ENCODE data around the gene MADD. TPM values are rescaled to one million over a fixed set of nuclear protein-coding genes. Genes with fewer than 3 reads are reported as not detected.

The MADD gene
- total RNA-seq, 1 experiment from 2014 or later: 41.0 TPM

GRCh38 chr11:47278769-47279168 lies 8.8 kb downstream of the MADD start:
- Histone ChIP-seq H3K79me2 (ENCODE audit: insufficient read depth, low read length) (no peaks in the 10 kb centered on the region), H2BK5ac (ENCODE audit: insufficient read length, low read length) (no peak overlapping the region), H3T11ph (ENCODE audit: low read length) (no peak overlapping the region), H3K18ac (ENCODE audit: insufficient read length, low read depth, low read length) (no peak overlapping the region), H3K14ac (ENCODE audit: insufficient read depth, low read length) (no peak overlapping the region), H4K5ac (ENCODE audit: insufficient read length, low read depth, low read length) (no peak overlapping the region), H2AK5ac (ENCODE audit: insufficient read length, low read length) (no peak overlapping the region), H2AFZ (ENCODE audit: low read length) (no peak overlapping the region), H2BK120ac (ENCODE audit: low read depth, low read length, poor library complexity, severe bottlenecking) (no peak overlapping the region), H3K79me1 (ENCODE audit: insufficient read depth, low read depth, low read length, poor library complexity, severe bottlenecking) (no peaks in the 10 kb centered on the region), H4K20me1 (ENCODE audit: control insufficient read depth, insufficient read depth, insufficient read length) (no peaks in the 10 kb centered on the region), H3K23ac (ENCODE audit: insufficient read length, low read depth, low read length) (no peak overlapping the region), H3K56ac (ENCODE audit: insufficient read length, low read depth, low read length) (no peak overlapping the region), H3K9ac (ENCODE audit: extremely low read depth, insufficient read length, low read length) (no peak overlapping the region), H3K9me3 (ENCODE audit: control insufficient read depth, low read depth, low read length) (no peaks in the 10 kb centered on the region), H2BK20ac (ENCODE audit: low read depth, low read length, poor library complexity, severe bottlenecking) (no peak overlapping the region), H3K4ac (ENCODE audit: low read depth, low read length) (no peak overlapping the region), H3K27ac (ENCODE audit: insufficient read length, low read depth, low read length) (no peak overlapping the region), H2BK15ac (ENCODE audit: low read depth, low read length) (no peak overlapping the region), H4K8ac (replicated peaks; ENCODE audit: insufficient read length, low read depth, low read length) (no peak overlapping the region), H3K4me1 (ENCODE audit: insufficient read depth, low read length) (no peaks in the 10 kb centered on the region), H3K4me2 (ENCODE audit: insufficient read depth, insufficient read length, low read length) (no peak overlapping the region), H4K91ac (ENCODE audit: insufficient read length, low read depth, low read length) (no peak overlapping the region), H2BK12ac (ENCODE audit: insufficient read length, low read depth, low read length) (no peak overlapping the region), H3K23me2 (ENCODE audit: insufficient read length, low read depth, low read length, poor library complexity, severe bottlenecking) (no peaks in the 10 kb centered on the region), H3K27me3 (ENCODE audit: insufficient read depth, low read length) (no peaks in the 10 kb centered on the region)
- peaks cover 2 to 20% of the 10 kb centered on the region in 2 experiments; a peak in 3 of 4 replicates for H3K4me1 Mint-ChIP-seq
- no peaks in the 10 kb centered on the region for H3K9me3 Mint-ChIP-seq
- no peaks in the 10 kb centered on the region for H3K27me3 Mint-ChIP-seq (ENCODE audit: low read depth)
- no peak overlapping the region for H3K27ac Mint-ChIP-seq
- TF ChIP-seq, protein P1, sequence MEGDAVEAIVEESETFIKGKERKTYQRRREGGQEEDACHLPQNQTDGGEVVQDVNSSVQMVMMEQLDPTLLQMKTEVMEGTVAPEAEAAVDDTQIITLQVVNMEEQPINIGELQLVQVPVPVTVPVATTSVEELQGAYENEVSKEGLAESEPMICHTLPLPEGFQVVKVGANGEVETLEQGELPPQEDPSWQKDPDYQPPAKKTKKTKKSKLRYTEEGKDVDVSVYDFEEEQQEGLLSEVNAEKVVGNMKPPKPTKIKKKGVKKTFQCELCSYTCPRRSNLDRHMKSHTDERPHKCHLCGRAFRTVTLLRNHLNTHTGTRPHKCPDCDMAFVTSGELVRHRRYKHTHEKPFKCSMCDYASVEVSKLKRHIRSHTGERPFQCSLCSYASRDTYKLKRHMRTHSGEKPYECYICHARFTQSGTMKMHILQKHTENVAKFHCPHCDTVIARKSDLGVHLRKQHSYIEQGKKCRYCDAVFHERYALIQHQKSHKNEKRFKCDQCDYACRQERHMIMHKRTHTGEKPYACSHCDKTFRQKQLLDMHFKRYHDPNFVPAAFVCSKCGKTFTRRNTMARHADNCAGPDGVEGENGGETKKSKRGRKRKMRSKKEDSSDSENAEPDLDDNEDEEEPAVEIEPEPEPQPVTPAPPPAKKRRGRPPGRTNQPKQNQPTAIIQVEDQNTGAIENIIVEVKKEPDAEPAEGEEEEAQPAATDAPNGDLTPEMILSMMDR (conservative IDR thresholded peaks at IDR 0.05): no peak
- H3K36me3 Mint-ChIP-seq (ENCODE audit: insufficient read depth in 1 of 3, low read depth in 3 of 3): peaks cover 35 to 80% (median 67%) of the 10 kb centered on the region in 3 experiments; a peak in 6 of 7 replicates
- no peak for DNase-seq
- H3K4me3 Mint-ChIP-seq: no peak overlapping the region
- WGBS (ENCODE audit: extremely low coverage, insufficient read length, low lambda C conversion rate): no CpG with 5 or more reads among the region's 4 CpGs
